ENCODE results near the gene BCR.

Gene BCR

DNA sequence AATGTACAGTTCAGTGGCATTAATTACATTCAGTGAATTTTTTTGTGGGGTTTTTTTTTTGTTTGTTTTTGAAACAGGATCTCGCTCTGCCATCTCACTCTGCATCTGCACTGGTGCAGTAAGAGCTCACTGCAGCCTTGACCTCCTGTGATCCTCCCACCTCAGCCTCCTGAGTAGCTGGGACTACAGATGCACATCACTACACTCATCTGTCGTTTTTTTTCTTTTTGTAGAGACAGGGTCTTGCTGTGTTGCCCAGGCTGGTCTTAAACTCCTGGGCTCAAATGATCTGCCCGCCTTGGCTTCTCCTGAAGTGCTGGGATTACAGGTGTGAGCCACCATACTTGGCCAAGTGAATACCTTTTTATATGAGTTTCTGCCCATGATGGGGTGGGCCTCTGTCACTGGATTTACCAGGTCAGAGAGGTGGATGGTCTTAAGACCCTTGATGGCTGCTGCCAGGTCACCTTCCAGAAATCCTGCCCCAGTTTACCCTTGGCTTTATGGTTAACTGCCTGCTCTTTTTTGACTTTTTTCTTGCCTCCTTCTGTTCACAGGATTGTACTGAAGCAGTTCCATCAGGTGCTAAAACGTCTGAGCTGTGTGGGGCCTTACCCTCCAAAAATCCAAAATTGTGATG, 22.6 kb downstream of the BCR start:
- DNase-seq, result no peak

DNA sequence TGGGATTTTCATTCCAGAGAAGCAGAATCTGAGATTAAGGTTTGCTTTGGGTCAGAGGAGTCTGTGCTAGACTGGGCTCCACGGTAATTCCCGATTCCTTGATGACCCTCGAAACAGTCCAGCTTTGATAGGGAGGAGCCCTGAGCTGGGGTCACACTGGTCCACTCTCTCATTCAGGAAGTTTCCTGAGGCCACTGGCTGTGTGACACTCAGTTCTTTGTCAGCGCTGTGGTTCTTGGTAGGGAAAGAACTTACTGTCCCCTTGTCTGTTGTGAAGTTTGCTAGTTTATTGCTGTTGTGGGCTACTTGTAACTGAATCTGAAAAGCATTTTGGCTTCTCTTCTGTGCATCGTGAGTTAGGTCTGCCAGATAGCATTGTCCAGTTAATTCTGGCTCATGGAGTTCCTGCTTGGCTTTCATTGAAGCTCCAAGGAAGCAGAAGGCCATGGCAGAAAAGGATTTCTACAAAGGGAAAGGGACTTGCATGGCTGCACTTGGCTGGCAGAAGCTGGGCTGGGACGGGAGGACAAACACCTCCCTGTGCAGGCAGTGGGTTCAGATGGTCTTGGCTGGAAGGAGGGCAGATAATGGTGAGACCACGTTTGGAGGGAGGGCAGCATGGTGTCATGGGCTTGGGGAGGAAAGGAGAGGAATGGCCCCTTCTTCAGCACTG, 23.3 kb downstream of the BCR start:
- no peak for DNase-seq

DNA sequence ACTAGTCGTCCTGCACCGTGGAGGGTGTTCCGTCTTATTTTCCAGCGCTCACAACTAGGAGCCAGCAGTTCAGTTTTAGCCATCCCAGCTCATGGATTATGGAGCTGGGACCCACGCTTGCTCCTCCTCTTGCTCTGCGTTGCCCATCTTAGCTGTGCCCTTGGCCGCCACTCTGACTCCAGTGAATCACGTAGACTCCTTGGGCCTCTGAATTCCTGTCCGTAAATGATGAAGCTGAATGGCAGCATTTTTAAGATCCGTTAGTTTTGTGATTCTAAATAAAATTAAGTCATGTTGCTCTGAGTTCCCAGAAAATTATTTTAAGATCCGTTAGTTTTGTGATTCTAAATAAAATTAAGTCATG, 23.8 kb downstream of the BCR start:
- no peak for DNase-seq

DNA sequence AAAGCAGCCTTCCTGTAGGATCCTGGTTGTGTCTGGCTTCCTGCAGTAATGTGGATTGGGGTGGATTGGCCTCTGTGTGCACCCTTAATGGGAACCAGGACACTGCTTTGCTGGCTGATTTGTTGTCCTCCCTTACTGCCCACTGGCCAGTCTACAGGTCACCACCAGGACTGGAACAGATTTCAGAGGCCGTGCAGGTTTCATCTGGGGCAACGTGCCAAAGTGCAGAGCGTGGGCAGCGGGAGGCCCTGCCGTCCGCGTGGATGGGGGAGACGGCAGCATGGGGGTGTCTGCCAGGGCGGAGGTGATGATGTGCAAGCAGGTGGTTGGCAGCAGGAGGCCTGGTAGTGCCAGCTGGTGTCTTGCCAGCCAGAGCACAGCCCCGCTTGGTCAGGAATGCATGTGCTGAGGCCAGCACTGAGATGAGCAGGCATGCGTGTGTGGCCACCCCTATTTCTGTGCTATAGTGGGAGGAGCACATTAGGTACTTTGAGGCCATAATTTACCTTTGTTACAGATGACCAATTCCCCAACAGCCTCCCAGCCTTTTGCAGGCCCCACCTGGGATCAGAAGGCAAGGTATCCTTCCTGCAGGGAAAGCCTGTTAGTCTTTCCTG, 24.3 kb downstream of the BCR start:
- DNase-seq, result no peak

DNA sequence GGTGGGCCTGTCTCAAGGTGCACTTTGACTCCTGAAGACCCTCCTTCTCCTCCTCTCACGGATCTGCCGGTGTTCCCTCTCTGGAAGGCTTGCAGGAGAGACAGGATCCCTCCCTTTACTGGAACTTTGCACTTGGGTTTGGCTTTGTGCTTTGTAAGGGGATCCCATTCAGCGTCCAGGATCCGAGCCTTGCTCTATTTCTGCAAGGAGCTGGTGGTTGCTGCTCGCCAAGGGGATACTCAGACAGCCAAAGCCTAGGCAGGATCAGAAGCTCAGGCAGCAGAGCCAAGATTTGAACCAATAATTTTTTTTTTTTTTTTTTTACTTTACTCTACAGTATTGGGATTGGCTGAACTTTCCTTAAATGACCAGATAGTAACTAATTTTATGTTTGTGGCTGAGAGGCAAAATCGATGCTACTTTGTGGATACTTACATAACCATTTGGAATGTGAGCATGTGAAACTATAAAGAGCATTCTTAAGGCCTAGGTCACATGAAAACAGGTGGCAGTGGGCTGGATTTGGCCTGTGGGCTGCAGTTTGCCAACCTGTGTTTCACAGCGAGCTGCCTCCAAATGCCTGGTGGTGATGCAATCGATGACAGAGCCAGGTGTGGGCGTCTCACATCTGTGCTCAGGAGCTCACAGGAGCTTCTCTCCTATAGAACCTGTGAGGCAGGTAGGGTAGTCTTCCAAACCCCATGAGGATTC, 25.2 kb downstream of the BCR start:
- DNase-seq, result no peak

DNA sequence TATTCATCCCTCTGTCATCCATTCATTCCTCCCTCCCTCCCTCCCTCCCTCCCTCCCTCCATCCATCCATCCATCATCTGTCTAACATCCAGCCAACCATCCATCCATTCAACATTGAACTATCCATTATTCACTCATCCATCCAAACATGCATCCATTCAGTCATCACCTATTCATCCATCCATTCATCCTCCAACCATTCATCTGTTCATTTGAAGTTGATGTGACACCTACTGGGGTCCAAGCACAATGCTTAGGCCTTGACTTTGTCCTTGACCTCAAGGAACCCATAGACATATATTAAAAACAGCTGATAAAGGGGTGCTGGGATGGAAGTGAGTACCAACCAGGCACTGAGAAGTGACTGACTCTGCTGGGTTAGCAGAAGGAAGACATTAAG, 26.6 kb downstream of the BCR start:
- DNase-seq, result no peak

DNA sequence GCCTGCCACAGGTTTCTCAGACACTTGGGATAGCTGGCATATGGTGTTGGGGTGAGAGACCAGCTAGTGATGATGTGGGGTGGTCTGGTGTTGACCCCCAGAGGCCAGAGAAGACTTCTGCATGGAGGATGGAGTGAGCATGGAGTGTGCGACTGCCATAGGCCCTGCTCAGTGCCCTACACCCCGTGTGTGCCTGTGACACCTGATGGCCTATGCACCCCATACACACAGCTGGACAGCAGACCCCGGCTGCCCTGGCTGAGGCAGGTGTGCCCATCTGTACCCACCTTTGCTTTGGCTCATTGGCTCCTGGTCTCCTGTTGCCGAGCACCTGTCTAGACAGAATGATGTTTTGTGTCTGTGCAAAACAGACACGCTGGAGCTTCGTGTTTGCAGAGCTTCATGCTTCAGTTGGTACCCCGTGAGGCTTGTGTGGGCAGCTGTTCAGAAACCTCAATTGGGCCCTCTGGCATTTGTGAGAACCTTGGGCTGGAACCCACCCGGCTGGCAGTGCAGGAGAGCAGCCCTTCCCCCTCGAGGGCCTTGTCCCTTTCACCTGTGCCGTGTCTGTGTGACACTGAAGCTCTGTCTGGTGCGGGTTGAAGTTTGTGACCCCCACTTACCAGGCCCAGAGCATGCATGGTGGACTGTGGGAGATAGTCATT, 27.6 kb downstream of the BCR start:
- DNase-seq, result no peak

DNA sequence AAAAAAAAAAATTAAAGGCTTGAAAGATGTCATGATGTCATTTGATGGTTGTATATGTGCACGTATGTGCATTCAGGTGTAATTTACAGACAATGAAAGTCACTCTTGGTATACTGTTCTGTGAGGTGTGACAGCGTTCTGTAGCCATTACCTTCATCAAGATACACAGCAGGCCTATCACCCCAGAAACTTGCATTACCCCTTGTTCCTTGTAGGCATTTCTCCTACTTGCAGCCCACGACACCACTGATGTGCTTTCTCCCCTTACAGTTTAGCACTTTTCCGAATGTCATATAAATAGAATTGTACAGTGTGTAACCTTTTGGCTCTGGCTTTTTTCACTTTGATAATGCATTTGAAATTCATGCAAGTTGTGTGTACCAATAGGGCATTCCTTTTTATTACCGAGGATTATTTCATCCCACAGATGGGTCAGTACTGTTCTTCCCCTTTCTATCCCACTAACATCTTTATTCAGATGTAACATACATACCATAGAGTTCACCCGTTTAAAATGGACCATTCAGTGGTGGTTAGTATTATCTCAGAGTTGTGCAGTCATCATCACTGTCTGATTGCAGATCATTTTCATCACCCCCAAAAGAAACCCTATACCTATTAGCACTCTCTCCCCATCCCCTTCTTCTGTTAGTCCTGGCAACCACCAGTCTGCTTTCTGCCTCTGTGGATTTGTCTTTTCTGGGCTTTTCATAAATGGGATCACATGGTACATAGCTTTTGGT, 30.3 kb downstream of the BCR start:
- DNase-seq, result no peak

DNA sequence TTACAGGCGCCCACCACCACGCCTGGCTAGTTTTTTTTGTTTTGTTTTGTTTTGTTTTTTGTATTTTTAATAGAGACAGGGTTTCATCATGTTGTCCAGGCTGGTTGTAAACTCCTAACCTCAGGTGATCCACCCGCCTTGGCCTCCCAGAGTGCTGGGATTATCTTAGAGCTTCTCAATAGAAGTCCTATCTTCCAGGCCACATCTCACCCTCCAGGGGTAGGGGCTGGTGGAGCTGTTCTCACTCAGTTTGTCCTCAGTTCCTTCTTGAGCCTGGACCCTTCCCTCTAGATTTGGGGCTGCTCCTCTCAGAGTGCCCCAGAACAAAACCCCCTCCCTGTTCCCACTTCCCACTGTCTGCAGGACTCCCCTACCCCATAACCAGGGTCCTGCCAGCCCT, 31.3 kb downstream of the BCR start:
- DNase-seq, result no peak

DNA sequence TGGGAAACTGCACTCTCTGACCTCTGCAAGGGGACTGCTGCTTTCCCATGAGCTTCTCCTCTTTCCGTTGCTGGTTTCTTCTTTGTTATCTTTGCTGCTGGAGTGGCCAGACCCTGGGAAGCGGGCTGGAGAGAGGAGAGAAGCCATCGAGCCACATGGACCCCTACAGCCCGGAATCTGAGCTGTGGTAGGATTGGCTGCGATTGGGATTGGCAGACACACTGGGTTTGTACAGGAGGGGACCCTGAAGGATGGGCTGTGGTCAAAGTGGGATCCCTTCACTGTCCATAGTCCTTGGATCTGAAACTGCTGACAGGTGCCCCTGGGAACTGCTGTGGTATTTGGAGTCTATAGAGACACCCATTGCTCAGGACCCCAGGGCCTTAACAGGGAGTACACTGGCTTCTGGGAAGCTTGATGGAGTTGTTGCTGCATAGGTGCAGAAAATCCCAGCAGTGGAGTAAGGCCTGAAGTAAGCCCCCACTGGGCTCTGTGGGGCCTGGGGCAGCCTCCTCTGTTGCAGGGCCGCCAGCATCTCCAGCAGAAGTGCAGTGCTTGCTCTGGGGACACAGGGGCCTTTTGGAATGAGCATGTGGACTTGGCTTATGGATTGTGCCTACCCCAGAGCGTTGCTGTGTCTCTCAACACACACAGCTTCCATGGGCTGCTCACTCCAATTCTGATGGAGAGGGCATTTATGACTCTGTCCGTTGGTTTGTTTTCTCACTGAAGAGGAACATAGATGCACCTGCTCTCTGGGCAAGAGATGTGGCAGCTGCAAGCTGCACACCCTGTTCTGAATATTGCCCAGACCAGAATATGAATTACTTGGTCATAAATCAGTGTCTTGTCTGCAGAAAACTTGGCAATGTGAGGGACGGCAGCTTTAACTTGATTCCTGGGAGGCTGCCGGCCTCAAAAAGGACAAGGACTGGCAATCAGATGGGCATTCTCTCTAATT, 32.0 kb downstream of the BCR start:
- DNase-seq, result no peak

DNA sequence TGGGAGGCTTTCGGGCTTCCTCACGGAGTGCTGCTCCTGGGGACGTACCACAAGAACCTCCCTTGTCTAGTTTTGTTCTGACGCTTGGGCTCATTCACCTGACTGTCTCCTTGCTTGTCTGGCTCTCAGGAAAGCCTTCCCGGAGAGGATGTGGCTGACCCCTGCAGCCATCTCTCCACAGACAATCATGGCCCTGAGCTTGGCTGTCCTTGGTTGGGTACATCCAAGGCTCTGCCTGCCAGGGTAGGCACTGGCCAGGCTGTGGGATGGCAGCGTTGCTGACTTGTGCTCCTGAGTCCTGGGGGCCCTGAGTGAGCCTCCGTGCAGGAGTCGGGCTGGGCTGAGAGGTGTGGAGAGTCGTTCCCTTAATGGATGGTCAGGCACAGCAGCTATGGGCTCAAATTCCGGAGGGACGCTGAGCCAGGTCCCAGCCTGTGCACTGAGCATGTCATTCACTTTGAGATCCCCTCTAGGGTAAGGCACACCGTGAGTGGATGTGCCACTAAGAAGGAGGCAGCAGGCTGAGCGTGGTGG, 32.8 kb downstream of the BCR start:
- no peak for DNase-seq

DNA sequence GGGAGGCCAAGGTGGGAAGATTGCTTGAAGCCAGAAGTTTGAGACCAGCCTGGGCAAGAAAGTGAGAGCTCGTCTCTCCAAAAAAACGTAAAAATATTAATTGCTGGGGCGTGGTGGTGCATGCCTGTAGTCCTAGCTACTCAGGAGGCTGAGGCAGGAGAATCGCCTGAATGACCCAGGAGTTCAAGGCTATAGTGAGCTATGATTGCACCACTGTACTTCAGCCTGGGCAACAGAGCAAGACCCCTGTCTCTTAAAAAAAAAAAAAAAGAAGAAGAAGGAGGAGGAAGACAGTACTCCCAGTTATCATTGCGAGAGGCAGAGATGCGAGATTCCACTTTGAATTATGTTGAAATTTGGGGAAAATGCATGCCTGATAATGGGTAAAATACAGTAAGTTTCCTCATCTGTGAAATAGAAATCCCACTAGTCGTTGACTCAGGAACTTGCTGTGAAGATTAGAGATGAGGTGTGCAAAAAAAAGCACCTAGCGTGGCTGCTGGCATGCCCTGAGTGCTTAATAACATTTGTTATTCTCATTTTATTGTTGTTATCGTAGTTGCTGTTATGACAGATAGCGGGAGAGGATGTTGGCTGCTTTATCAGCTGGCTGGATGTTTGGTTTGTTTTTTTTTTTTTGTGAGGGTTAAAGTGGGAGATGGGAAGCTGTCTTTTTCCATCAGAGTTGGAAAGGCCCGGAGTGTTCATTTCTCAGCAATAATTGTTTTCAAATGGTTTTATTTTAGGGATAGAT, 33.4 kb downstream of the BCR start:
- no peak for DNase-seq

DNA sequence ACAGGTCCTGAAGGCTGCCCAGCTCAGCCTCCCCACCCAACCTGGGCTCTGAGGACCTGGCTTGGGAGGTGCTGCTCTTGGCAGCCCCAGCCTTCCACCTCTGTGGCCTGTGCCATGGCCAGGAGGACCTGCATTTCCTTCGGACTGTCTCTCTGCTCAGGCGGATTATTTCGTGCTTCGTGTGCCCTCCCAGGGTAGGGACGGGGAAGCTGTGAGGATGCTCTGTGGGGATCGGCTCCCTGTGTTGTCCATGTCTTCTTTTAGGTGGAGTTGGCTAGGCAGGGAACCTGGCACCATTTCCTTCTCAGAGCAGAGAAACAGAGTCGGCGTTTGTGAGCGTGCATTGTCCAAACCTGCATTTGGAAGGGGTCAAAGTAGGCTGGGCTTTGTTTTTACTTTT, 34.1 kb downstream of the BCR start:
- no peak for DNase-seq

DNA sequence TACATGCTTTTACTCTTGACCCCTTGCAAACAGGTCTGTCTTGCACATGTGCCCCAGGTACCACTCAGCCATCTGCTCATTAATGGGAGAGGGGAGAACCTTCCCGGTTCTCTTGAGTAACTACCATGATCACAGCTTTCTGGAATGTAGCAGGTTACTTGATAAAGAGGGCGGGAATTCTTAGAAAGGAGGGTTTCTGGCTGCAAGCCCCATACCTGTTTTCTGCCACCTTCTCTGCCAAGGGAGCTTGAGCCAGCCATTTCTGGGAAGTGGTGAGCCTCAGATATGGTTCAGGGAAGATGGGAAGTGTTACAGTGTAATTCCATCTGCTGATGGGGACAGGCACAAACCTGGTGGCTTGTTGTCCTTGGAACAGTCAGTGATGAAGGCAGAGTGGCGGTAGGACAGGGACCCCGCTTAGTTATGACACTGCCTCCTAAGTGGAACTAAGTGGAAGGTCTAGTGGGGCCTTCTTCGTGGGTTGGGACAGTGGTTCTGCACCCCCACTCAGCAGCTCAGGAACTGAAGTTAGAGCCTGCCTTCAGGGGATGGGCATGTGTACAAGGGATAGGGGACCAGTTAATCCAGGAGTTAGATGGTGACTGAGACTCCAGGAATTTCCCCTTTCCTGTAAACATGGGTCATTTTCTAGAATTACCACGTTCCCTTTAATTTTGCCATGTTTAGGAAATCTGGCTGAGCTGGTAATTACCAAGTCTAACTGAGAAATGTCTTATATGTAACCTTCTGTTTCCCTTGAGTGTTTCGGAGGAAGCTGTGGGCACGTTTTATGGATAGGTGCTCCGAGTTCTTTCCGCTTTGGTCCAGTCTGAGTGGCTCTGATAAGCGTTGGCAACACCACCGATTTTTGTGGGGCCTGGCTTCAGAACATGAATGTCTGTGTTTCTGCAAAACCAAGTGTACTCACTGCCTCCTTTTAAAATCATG, 35.3 kb downstream of the BCR start:
- DNase-seq, result peak; percentile 71

DNA sequence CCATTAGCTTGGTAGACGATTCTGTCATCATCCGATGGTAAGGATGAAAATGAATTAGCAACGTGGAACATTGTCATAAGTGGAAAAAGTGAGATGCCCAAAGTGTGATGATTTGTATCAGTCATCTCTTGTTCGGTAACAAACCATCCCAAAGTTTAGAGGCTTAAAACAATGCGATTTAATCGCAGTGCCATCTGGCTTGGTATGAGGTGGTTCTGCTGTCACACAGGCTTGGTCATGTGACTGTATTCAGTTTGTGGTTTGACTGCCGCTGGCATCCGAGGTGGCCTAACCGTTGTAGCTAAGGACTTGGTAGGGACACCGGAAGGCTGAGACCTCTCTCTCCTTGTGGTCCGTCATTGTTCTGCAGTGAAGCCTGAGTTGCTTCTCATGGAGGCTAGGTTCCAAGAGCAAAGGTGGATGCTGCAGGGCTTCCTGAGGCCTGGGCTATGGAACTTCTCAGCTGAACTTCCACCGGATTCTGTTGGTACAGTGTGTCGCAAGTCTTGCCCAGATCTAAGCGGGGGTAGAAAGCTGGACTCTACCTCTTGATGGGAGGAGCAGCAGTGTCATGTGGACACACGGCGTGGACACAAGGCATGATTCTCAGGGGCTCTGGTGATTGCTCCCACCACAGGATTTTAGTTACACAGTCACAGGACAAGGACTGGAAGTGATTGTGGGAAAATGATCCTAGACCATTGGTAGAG, 36.3 kb downstream of the BCR start:
- peak; percentile 78 for DNase-seq

DNA sequence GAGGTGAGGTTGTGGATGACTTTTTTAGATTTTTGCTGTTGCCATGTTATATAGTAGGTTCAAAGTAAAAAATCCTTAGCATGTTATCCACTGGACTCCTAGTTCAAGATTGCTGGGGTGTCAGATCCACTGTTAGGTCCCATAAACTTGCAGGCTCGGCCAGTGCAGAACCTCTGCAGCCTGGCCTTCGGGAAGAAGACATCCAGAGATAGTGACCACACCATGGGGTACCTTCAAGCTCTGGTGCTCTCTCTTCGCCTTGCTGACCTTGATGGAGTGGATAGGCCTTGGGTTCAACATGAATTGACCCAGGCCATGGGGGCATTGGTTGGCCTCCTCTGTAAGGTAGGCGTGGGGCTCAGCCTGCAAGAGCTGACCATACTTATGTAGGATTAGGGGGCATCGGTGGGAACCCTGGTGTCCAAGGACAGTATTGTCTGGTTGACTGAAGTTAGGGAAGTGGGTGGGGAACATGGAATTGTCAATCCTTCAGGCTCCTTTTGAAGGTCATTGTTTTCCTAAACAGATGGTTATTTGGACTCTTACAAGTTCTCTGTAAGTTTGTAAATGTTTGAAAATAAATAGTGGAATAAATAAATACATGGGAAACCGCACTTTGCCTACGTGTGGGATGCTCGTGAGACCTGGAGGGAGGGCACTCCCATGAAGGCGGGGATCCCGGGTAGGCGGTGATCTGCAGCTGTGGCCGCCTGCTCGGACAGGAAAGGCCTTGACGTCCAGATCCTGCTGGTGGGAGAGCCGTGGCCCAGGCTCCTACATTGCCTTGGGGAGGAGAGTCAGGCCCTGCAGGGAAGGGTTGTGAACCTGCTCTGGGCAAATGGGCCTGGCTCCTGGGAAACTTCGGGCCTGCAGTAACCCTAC, 37.1 kb downstream of the BCR start:
- no peak for DNase-seq

DNA sequence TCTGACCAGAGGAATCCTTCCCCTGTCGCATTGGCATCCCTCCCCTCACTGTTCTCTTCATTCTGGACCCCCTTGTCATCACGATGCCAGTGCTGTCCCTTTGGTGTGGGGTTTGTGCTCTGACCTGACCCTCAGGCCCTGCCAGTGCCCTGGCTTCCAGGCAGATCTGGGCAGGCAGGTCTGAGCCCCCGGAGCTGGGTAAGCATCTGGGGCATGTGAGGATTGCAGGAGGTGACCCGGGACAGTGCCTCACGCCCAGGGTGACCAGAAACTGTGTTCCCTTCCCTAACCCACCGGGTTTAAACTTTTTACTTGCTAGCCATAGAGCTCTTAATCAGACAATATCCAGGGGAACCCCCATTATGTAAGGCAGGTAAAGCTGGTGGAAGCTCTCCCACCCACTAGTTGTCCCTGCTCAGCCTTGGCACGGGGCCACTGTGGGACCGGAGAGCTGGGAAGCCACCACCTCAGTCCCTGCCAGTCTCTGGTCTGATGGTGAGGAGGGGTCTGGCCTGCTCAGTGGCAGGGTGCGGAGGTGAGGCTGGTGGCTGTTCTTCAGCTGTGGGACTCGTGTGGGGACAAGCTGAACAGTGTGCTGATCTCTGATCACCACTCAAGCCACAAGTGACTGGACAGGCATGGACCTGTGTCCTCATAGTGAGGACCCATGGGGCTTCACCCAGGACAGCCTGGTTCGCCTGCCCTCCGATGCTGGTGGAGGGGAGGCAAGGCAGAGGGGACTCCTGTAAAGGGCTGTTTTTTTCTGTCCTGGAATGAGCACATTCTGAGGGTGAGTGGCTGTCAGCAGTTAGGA, 38.0 kb downstream of the BCR start:
- no peak for DNase-seq
